GM18951 (cell line): Measurements from ENCODE around the gene GOLGA2.
"Not testable (repeated sequence)": the region's sequence is repeated elsewhere in the genome, so short reads cannot be mapped to it uniquely, and the experiment has no call there.

Experiments used
- POLR2A ChIP-seq: IDR thresholded peaks from 4 replicates; pipeline ENCODE4 v1.6.1; 2011; ENCODE audit warnings: mild to moderate bottlenecking; ENCODE audit not compliant: insufficient read length, insufficient read depth; ENCODE audit errors: extremely low read depth
- in situ Hi-C: fragments of 300-500 bp; cut with MboI; formaldehyde crosslinking; loops from one replicate; pipeline ENCODE4 v1.12.0; 2022; ENCODE audit warnings: low sequenced_read_pairs, mixed read lengths, inconsistent platforms; ENCODE audit not compliant: unreplicated experiment

Gene GOLGA2

GRCh38 chr9:128247226-128247803 lies 28.5 kb downstream of the GOLGA2 start:
- in situ Hi-C loops = no loop called here
- TF ChIP-seq POLR2A = no peak

DNA sequence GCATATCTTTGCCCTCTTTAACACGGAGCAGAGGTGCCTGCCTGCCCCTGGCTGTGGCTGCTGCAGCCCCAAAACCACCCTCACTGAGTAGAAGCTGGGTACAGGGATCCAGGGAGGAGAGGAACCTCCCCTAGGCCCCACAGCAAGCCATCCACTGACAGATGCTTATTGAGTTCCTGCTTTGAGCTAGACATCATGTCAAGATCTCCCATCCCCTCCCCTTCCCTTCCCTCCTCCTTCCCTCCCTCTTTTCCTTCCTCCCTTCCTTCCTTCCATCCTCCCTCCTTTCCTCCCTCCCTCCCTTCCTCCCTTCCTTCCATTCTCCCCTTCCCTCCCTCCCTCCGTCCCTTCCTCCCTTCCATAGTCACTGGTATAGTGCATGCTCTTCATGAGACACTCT lies 29.3 kb downstream of the GOLGA2 start:
- in situ Hi-C loops = no loop called here
- TF ChIP-seq POLR2A = no peak

GRCh38 chr9:128245421-128246151 lies 30.2 kb downstream of the GOLGA2 start:
- TF ChIP-seq POLR2A = no peak

GRCh38 chr9:128244837-128245231 lies 31.0 kb downstream of the GOLGA2 start:
- in situ Hi-C loops = no loop called here
- no peak for TF ChIP-seq POLR2A

More at GRCh38 chr9:128245421-128246151, 30.2 kb downstream of the GOLGA2 start:
- in situ Hi-C loops = no loop called here

DNA sequence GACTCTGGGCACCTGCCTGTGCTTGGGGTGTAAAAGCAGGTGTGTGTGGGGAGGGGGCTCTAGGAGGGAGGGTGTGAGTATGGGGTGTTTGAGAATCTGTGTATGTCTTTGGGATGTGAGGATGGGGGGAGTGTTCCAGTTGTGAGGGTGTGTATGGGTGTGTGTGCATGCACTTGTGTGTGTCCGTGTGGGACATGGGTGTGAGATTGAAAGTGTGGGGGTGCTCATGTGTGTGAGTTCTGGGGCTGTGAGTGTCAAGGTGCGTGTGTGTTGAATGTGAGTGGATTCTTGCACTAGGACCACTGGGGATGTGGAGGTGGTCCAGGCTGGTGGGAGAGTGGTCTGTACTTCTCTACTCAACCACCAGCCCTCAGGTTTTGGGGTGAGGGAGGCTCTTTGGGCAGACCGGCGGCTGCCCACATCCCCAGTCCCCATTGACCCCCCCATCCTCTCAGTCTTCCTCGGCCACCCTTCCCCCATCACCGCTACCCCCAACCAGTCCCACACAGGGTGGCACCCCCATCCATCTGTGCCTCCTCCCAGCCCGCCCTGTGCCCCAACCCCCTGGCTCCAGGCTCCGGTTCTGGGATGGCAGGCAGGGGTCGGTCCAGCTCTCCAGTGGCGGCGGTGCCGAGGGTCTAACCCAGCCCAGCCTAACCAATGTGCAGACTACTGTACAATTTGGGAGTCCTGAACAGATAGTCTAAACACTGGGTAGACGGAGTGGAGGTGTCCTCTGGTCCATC lies 31.5 kb downstream of the GOLGA2 start:
- in situ Hi-C loops = no loop called here
- TF ChIP-seq POLR2A = no peak

DNA sequence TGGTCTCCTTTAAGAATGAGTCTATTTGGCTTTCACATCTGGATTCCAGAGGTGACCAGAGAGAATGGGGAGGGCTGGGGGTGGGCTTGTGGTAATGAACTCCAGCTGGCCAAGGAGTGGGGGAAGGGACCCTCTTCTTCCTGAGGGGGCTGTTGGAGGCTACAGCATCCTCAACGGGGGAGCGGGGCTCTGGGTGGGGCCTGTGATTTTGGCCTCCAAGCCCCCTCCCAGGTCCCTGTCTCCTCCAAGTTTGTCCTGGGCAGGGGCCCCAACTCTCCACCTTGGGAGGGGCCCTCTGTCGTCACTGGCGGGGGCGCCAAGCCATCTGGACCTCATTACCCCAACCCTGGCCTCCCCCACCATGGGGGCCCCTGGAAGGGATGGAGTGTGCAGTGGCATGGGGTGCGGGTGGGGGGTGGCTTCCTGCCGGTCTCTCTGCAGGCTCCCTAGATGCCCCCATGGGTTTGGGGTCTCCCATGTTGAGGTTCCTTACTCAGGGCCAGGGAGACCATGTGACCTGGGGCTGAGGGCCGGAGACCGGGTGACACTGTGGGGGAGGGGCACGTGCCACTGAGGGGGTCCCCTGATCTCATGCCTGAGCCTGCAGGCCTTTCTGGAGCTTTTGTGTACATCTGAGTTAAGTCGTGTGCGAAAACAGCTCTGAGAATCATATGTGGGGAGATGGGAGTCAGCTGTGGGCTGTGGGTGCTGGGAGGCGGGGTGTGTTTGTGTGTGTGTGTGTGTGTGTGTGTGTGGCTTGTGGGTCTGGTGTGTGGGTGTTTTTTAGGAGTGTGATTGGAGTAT lies 32.4 kb downstream of the GOLGA2 start:
- no peak for TF ChIP-seq POLR2A
- in situ Hi-C loops = no loop called here

- in situ Hi-C loops = no loop called here
- TF ChIP-seq POLR2A = no peak
Observed at GRCh38 chr9:128242828-128243214, 33.0 kb downstream of the GOLGA2 start.

DNA sequence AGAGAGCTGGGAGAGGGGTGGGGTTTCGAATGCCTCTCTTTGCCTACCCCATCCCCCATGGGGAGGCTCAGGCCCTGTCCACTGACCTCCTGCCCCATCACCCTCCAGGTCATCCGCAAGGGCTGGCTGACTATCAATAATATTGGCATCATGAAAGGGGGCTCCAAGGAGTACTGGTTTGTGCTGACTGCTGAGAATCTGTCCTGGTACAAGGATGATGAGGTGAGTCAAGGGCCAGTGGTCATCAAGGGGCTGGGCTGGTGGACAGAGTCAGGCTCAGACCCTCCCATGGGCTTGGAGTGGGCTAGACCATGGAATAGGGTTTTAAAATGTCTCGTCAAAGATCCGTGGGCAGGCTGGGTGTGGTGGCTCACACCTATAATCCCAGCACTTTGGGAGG lies 33.7 kb downstream of the GOLGA2 start:
- in situ Hi-C loops = no loop called here
- TF ChIP-seq POLR2A = no peak

DNA sequence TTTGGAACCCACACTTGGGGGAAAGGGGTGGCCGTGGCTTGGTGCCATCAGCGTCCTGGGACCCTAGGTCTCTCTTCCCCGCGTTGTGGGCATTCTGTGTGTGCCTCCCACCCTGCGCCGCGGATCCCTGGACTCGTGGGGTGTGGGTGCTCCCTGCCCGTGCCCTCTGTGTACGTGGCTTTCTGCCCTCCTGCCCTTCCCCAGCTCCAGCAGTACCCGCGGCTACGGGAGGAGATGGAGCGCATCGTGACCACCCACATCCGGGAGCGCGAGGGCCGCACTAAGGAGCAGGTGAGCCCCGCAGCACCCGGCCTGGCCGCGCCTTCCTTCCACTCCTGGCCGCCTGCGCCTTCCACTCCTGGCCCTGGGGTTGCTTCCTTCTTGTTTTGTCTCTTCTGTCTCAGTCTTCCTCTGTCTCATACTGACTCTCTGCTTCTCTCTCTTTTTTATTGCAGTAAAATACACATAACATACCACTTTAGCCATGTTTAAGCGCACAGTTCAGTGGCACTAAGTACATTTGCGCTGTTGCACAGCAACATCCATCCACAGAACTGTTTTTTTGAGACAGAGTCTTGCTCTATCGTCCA lies 41.9 kb downstream of the GOLGA2 start:
- no peak for TF ChIP-seq POLR2A
- in situ Hi-C loops = no loop called here

GRCh38 chr9:128232528-128233428 lies 43.0 kb downstream of the GOLGA2 start:
- in situ Hi-C loops = no loop called here
- TF ChIP-seq POLR2A = no peak

GRCh38 chr9:128231638-128232527 lies 43.9 kb downstream of the GOLGA2 start:
- in situ Hi-C loops = no loop called here
- TF ChIP-seq POLR2A = no peak

DNA sequence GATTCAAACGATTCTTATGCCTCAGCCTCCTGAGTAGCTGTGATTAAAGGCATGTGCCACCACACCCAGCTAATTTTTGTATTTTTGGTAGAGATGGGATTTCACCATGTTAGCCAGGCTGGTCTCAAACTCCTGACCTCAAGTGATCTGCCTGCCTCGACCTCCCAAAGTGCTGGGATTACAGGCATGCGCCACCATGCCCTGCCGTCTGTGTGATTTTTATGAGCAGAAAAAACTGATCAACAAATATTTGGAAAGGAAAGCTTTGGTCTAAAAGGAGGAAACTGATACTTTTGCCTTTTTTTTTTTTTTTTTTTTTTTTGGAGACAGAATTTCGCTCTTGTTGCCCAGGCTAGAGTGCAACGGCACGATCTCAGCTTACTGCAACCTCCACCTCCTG lies 44.9 kb downstream of the GOLGA2 start:
- in situ Hi-C loops = not testable (repeated sequence)
